ENCODE results near the gene RALGPS1. TPM values are rescaled to one million over a fixed set of nuclear protein-coding genes. Genes with fewer than 3 reads are reported as not detected.

The RALGPS1 gene
- total and polyA plus RNA-seq, 7 donors, result 6.6 to 18.6 (median 11.4) TPM

DNA sequence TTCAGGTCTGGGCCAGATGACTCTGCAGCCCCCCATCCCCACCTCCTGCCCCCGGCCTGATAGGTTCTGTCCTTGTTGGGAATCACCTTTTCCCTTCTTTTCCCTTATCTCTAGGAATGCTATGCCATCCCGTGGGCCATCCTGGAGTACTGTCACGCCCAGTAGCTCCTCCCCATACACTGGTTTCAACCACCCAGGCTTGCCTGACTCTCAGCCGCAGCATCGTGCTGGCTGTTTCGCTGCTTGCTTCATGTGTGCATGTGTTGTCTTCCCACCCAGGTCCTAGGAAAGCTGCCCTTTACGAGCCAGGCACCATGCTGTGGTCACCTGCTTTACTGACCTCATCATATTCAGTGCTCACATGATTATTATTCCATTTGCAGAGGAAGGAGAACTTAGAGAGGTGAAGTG, 136.0 kb downstream of the RALGPS1 start:
- Histone ChIP-seq H3K4me1 (peaks cover 0 to 58% (median 38%) of the 10 kb centered on the region in 4 donors), H3K9me3 (no peaks in the 10 kb centered on the region), H3K27me3 (no peaks in the 10 kb centered on the region), H3K4me3 (no peak overlapping the region), H3K36me3 (no peaks in the 10 kb centered on the region), H3K27ac (peak overlapping the region in 3 of 4 donors; percentile 3 to 80 (median 68))
- intact Hi-C loops (cut with DNase I), result no loop called here
- TF ChIP-seq, protein P1, sequence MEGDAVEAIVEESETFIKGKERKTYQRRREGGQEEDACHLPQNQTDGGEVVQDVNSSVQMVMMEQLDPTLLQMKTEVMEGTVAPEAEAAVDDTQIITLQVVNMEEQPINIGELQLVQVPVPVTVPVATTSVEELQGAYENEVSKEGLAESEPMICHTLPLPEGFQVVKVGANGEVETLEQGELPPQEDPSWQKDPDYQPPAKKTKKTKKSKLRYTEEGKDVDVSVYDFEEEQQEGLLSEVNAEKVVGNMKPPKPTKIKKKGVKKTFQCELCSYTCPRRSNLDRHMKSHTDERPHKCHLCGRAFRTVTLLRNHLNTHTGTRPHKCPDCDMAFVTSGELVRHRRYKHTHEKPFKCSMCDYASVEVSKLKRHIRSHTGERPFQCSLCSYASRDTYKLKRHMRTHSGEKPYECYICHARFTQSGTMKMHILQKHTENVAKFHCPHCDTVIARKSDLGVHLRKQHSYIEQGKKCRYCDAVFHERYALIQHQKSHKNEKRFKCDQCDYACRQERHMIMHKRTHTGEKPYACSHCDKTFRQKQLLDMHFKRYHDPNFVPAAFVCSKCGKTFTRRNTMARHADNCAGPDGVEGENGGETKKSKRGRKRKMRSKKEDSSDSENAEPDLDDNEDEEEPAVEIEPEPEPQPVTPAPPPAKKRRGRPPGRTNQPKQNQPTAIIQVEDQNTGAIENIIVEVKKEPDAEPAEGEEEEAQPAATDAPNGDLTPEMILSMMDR (IDR thresholded peaks at IDR 0.05), result no peak
- TF ChIP-seq POLR2AphosphoS5 (IDR thresholded peaks at IDR 0.05) (no peak), POLR2A (IDR thresholded peaks at IDR 0.05) (no peak), EP300 (IDR thresholded peaks at IDR 0.05) (no peak)
- DNase-seq, result no peak
- WGBS, 2 donors, result 89 to 90% methylated on average over 7 of the region's 7 CpGs

DNA sequence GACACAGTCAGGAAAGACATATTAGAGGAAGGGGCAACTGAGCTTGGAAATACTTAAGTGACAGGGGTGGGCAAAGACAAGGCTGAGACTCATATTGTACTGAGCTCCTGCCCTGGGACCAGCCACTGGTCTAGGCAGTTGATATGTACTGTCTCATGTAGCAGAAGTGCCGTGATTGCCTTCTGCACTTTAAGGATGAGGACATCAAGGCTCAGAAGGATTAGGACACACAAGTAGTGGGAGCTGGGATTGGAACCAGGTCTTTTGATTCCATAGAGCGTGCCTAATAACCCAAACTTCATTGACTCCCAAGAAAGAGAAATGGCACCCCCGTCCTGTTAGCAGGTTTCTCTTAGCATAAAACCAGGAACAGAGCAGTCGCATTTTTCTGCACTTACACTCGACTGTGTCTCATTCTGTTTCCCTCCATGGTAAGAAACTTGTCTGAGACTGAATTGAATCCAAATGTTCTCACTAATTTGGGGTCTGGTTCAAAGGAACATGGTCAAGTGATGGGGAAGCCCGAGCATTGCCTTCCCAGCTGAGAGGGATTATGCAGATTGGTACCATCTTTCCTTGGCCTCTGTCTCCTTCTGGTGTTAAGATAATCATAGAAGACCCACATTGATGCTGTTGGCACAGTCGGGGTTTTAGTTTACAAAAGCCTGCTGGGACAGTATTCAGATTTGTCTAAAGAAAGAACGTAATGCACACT, 137.5 kb downstream of the RALGPS1 start:
- 87 to 94% methylated on average over 8 of the region's 8 CpGs for WGBS, 2 donors
- no peak overlapping the region for H3K4me3 ChIP-seq
- H3K36me3 ChIP-seq, result no peaks in the 10 kb centered on the region
- DNase-seq, result no peak
- no peaks in the 10 kb centered on the region for H3K27me3 ChIP-seq
- intact Hi-C loops (cut with DNase I), result no loop called here
- H3K9me3 ChIP-seq, result no peaks in the 10 kb centered on the region
- peak overlapping the region in 3 of 4 donors; percentile 1 to 80 (median 68) for H3K27ac ChIP-seq
- TF ChIP-seq, protein P1 (IDR thresholded peaks at IDR 0.05), result no peak
- TF ChIP-seq POLR2A (IDR thresholded peaks at IDR 0.05) (no peak), POLR2AphosphoS5 (IDR thresholded peaks at IDR 0.05) (no peak), EP300 (IDR thresholded peaks at IDR 0.05) (no peak)
- peaks cover 0 to 58% (median 38%) of the 10 kb centered on the region in 4 donors for H3K4me1 ChIP-seq

DNA sequence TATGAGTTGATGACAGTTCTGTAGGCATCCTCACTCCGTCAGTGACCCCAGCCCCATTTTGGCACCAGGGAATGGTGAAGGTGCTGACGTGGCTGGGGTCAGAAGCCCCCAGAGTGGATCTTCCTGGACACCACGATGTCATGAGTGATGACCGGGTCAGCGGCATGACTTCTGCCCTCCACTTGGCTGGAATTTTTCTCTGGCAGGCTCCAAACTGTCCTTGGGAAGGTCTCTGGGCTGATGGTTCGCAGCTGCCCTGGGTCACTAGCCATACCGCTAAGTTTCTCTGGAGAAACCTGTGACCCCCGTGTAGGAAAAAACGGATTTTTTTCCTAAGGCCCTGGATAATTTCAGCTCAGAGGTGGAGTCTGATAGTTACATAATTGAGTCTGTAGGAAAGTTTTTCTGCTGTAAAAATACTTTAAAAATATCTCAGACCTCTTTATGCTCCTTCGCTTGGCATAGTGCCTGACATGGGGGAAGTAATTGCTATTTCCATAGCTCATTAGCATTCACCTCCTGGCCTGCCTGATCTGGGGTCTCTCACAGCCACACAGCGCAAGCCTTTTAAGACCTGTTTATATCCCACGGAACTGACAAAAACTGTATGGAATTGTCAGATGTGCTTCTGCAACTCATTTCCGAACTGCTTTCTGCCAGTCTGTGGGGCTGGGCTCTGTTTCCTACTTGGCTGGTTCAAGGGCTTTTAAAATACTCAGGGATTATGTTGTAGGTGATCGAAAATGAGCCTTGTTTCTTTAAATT, 138.7 kb downstream of the RALGPS1 start:
- H3K36me3 ChIP-seq, result no peaks in the 10 kb centered on the region
- no peak overlapping the region for H3K4me3 ChIP-seq
- WGBS, 2 donors, result 77 to 90% methylated on average over 14 of the region's 14 CpGs
- no peaks in the 10 kb centered on the region for H3K9me3 ChIP-seq
- H3K4me1 ChIP-seq, result peaks cover 0 to 53% (median 36%) of the 10 kb centered on the region in 4 donors
- DNase-seq, result no peak
- peak overlapping the region; percentile 53 to 80 (median 64) for H3K27ac ChIP-seq
- no peaks in the 10 kb centered on the region for H3K27me3 ChIP-seq
- TF ChIP-seq POLR2AphosphoS5 (IDR thresholded peaks at IDR 0.05) (no peak), POLR2A (IDR thresholded peaks at IDR 0.05) (no peak), EP300 (IDR thresholded peaks at IDR 0.05) (no peak)
- TF ChIP-seq, protein P1 (IDR thresholded peaks at IDR 0.05), result no peak
- intact Hi-C loops (cut with DNase I), result no loop called here

DNA sequence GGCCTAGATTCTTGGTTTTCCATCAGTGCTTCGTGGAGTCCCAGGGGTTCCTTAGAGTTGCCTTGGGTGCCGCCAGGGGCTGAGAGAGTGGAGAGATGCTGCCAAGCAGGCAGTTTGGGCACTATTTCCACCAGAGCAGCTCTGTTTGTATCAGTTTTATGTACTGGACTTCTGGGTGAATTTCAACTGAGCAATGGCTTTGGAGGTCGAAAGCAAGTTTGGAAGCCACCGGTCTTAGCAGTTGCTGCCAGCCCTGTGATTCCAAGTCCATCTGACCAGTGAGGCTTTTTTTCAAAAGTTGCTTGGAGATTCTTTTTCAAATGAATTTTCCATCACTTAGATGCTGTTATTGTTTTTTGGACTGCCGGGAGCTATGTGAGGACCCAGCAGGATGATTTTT, 139.4 kb downstream of the RALGPS1 start:
- no peak overlapping the region for H3K4me3 ChIP-seq
- peak overlapping the region; percentile 53 to 80 (median 64) for H3K27ac ChIP-seq
- DNase-seq, result no peak
- H3K27me3 ChIP-seq, result no peaks in the 10 kb centered on the region
- no peaks in the 10 kb centered on the region for H3K9me3 ChIP-seq
- no peaks in the 10 kb centered on the region for H3K36me3 ChIP-seq
- intact Hi-C loops (cut with DNase I), result no loop called here
- 83 to 96% methylated on average over 5 of the region's 5 CpGs for WGBS, 2 donors
- no peak for TF ChIP-seq POLR2AphosphoS5 (IDR thresholded peaks at IDR 0.05)
- TF ChIP-seq, protein P1 (IDR thresholded peaks at IDR 0.05), result no peak
- no peak for TF ChIP-seq POLR2A (IDR thresholded peaks at IDR 0.05)
- no peak for TF ChIP-seq EP300 (IDR thresholded peaks at IDR 0.05)
- peaks cover 0 to 47% (median 32%) of the 10 kb centered on the region in 4 donors for H3K4me1 ChIP-seq

All from sigmoid colon (tissue), 7 donors.